Measurements from ENCODE around the gene PCNX4. TPM values are rescaled to one million over a fixed set of nuclear protein-coding genes. Genes with fewer than 3 reads are reported as not detected.

Gene PCNX4
- total RNA-seq, 4 donors from 2014 or later, result 11.3 to 42.8 (median 34.8) TPM

- ATAC-seq (no peak), DNase-seq (no peak)
- H3K4me1 ChIP-seq, result no peaks in the 10 kb centered on the region
- in situ Hi-C loops (cut with MboI; ENCODE audit: low sequenced_read_pairs in 4 of 4) (loop anchor here (5.0 to 10.0 kb wide), 5 partner anchors 125 to 225 kb away; no protein-coding TSS in a partner anchor), intact Hi-C loops (cut with DNase I; ENCODE audit: low total_unique reads) (no loop called here)
- no peaks in the 10 kb centered on the region for H3K27me3 ChIP-seq
- no peaks in the 10 kb centered on the region for H3K36me3 ChIP-seq
- TF ChIP-seq, protein P1, sequence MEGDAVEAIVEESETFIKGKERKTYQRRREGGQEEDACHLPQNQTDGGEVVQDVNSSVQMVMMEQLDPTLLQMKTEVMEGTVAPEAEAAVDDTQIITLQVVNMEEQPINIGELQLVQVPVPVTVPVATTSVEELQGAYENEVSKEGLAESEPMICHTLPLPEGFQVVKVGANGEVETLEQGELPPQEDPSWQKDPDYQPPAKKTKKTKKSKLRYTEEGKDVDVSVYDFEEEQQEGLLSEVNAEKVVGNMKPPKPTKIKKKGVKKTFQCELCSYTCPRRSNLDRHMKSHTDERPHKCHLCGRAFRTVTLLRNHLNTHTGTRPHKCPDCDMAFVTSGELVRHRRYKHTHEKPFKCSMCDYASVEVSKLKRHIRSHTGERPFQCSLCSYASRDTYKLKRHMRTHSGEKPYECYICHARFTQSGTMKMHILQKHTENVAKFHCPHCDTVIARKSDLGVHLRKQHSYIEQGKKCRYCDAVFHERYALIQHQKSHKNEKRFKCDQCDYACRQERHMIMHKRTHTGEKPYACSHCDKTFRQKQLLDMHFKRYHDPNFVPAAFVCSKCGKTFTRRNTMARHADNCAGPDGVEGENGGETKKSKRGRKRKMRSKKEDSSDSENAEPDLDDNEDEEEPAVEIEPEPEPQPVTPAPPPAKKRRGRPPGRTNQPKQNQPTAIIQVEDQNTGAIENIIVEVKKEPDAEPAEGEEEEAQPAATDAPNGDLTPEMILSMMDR (IDR thresholded peaks at IDR 0.05 in 4 of 5, conservative IDR thresholded peaks at IDR 0.05 in 1 of 5), result no peak
- H3K27ac ChIP-seq, result no peak overlapping the region
- H3K4me3 ChIP-seq, result no peak overlapping the region
- H3K9me3 ChIP-seq, result no peaks in the 10 kb centered on the region
These were observed 98.5 kb downstream of the PCNX4 start for GRCh38 chr14:60189923-60190840.

DNA sequence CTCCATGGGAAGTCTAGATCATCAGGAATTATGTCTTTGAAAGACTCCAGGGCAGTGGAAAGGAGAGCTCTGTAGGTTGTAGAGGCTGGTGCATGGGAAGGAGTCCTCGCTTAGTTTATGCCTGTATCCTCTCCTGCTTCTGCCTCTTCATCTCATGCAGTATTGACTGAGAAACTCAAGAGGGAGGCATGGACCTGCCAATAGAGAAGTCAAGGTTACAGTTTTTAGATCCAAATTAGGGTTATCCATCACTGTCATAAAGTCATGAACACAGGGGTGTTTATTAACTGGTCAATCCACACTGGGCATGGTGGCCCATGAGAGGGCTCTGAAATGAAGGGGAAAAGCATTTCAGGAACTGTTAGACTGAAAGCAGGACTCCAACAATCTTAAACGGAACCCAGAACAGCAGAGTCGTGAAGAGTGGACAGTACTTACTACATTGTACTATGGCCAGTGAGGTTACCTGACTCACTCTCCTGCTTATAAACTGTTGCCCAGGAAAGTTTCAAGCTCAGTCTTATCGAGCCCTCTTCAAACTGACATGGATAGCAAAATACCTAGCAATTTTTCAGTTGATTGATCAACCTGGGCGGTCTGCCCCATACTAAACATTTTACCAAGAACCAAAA is 103.6 kb downstream of the PCNX4 start:
- in situ Hi-C loops (cut with MboI; ENCODE audit: low sequenced_read_pairs in 4 of 4) (loop anchor here in 1 of 4 donors (10.0 kb wide), 1 partner anchor 140 kb away; no protein-coding TSS in a partner anchor), intact Hi-C loops (cut with DNase I; ENCODE audit: low total_unique reads) (no loop called here)
- Histone ChIP-seq H3K9me3 (peaks cover 0 to 4% (median 0%) of the 10 kb centered on the region in 3 donors), H3K4me3 (no peak overlapping the region), H3K27me3 (no peaks in the 10 kb centered on the region), H3K27ac (no peak overlapping the region), H3K4me1 (no peaks in the 10 kb centered on the region), H3K36me3 (no peaks in the 10 kb centered on the region)
- peak; percentile 71 to 90 for ATAC-seq
- DNase-seq, result no peak
- TF ChIP-seq, protein P1 (IDR thresholded peaks at IDR 0.05 in 4 of 5, conservative IDR thresholded peaks at IDR 0.05 in 1 of 5), result peak in 3 of 5 experiments; percentile 8 to 34 (median 25)
- TF ChIP-seq POLR2A (IDR thresholded peaks at IDR 0.05), result no peak

GRCh38 chr14:60196291-60196690 is 104.6 kb downstream of the PCNX4 start:
- H3K4me1 ChIP-seq, result no peaks in the 10 kb centered on the region
- H3K36me3 ChIP-seq, result no peaks in the 10 kb centered on the region
- intact Hi-C loops (cut with DNase I; ENCODE audit: low total_unique reads) (no loop called here), in situ Hi-C loops (cut with MboI; ENCODE audit: low sequenced_read_pairs in 4 of 4) (loop anchor here in 1 of 4 donors (10.0 kb wide), 1 partner anchor 139 kb away; no protein-coding TSS in a partner anchor)
- no peak for DNase-seq
- no peak overlapping the region for H3K4me3 ChIP-seq
- no peaks in the 10 kb centered on the region for H3K27me3 ChIP-seq
- H3K27ac ChIP-seq, result no peak overlapping the region
- H3K9me3 ChIP-seq, result peaks cover 0 to 4% (median 0%) of the 10 kb centered on the region in 3 donors
- no peak for ATAC-seq
- no peak for TF ChIP-seq POLR2A (IDR thresholded peaks at IDR 0.05)
- TF ChIP-seq, protein P1 (IDR thresholded peaks at IDR 0.05 in 4 of 5, conservative IDR thresholded peaks at IDR 0.05 in 1 of 5), result no peak

- Histone ChIP-seq H3K36me3 (no peaks in the 10 kb centered on the region), H3K27ac (no peak overlapping the region), H3K4me3 (no peak overlapping the region), H3K27me3 (no peaks in the 10 kb centered on the region), H3K9me3 (peaks cover 0 to 4% (median 0%) of the 10 kb centered on the region in 3 donors), H3K4me1 (no peaks in the 10 kb centered on the region)
- no peak for DNase-seq
- in situ Hi-C loops (cut with MboI; ENCODE audit: low sequenced_read_pairs in 4 of 4), result loop anchor here in 1 of 4 donors (10.0 kb wide), 1 partner anchor 137 kb away; no protein-coding TSS in a partner anchor
- intact Hi-C loops (cut with DNase I; ENCODE audit: low total_unique reads), result no loop called here
- ATAC-seq, result no peak
- TF ChIP-seq POLR2A (IDR thresholded peaks at IDR 0.05), result no peak
- TF ChIP-seq, protein P1 (IDR thresholded peaks at IDR 0.05 in 4 of 5, conservative IDR thresholded peaks at IDR 0.05 in 1 of 5), result no peak
These were observed 106.0 kb downstream of the PCNX4 start for GRCh38 chr14:60197629-60198303.
